Keratinocyte (primary cell): ENCODE results near the gene RASEF. TPM values are rescaled to one million over a fixed set of nuclear protein-coding genes. Genes with fewer than 3 reads are reported as not detected.
"Not testable (repeated sequence)": the region's sequence is repeated elsewhere in the genome, so short reads cannot be mapped to it uniquely, and the experiment has no call there.

Experiments used
- DNase-seq: peaks from one replicate; pipeline ENCODE4 v3.0.0-alpha.2; 2011; ENCODE audit warnings: low read depth, missing footprints, low spot score
- FAIRE-seq: peaks from 2 replicates; lab custom pipeline; 2011; peaks lifted over from hg19 to GRCh38; lab: Jason Lieb, UNC
- H2AFZ ChIP-seq: 2 replicates; pipeline ENCODE4 v1.6.0; 2012; ENCODE audit warnings: low read length, control low read depth, inconsistent platforms; ENCODE audit not compliant: control insufficient read depth
- H3K27ac ChIP-seq: 2 replicates; pipeline ENCODE4 v1.5.1; 2011; ENCODE audit warnings: low read length; ENCODE audit not compliant: control insufficient read depth, insufficient read depth
- H3K27me3 ChIP-seq: 3 replicates; pipeline ENCODE4 v1.6.0; 2011; ENCODE audit warnings: low read length; ENCODE audit not compliant: control insufficient read depth, insufficient read depth; ENCODE audit errors: extremely low read depth
- H3K36me3 ChIP-seq, 2 experiments: 2 replicates in 1 of 2; 3 replicates in 1 of 2; pipeline ENCODE4 v1.5.1; 2011; ENCODE audit warnings: low read length in 2 of 2, mild to moderate bottlenecking in 1 of 2; ENCODE audit not compliant: control insufficient read depth in 2 of 2, insufficient read depth in 2 of 2; ENCODE audit errors: extremely low read depth in 1 of 2
- H3K4me1 ChIP-seq: 3 replicates; pipeline ENCODE4 v1.5.1; 2011; ENCODE audit warnings: low read length; ENCODE audit not compliant: control insufficient read depth, insufficient read depth; ENCODE audit errors: extremely low read depth
- H3K4me2 ChIP-seq: 3 replicates; pipeline ENCODE4 v1.6.0; 2011; ENCODE audit warnings: low read depth, low read length; ENCODE audit not compliant: control insufficient read depth, insufficient read depth; ENCODE audit errors: extremely low read depth
- H3K4me3 ChIP-seq, 3 experiments: fragments of 200-600 bp in 1 of 3; sonication (generic) in 1 of 3; 2 replicates in 2 of 3; 3 replicates in 1 of 3; pipeline ENCODE4 v1.5.1; 2011 to 2016; ENCODE audit warnings: low read length in 3 of 3, mild to moderate bottlenecking in 3 of 3, control low read depth in 2 of 3, inconsistent platforms in 1 of 3, low read depth in 1 of 3, mixed read lengths in 1 of 3, mixed run types in 1 of 3, moderate library complexity in 1 of 3; ENCODE audit not compliant: control insufficient read depth in 2 of 3, insufficient read depth in 2 of 3; ENCODE audit errors: extremely low read depth in 1 of 3
- H3K79me2 ChIP-seq: 2 replicates; pipeline ENCODE4 v1.6.0; 2012; ENCODE audit warnings: low read length; ENCODE audit not compliant: control insufficient read depth, insufficient read depth
- H3K9ac ChIP-seq: 3 replicates; pipeline ENCODE4 v1.6.0; 2011; ENCODE audit warnings: low read length; ENCODE audit not compliant: control insufficient read depth, insufficient read depth; ENCODE audit errors: extremely low read depth
- H3K9me1 ChIP-seq: 3 replicates; pipeline ENCODE4 v1.6.0; 2011; ENCODE audit warnings: low read length; ENCODE audit not compliant: control insufficient read depth, insufficient read depth; ENCODE audit errors: extremely low read depth
- H3K9me3 ChIP-seq: 2 replicates; pipeline ENCODE4 v1.5.1; 2012; ENCODE audit warnings: low read depth, low read length; ENCODE audit not compliant: control insufficient read depth
- H4K20me1 ChIP-seq: 3 replicates; pipeline ENCODE4 v1.6.0; 2011; ENCODE audit warnings: low read length; ENCODE audit not compliant: control insufficient read depth, insufficient read depth; ENCODE audit errors: extremely low read depth
- CTCF ChIP-seq, 3 experiments: IDR thresholded peaks in 1 of 3; conservative IDR thresholded peaks in 1 of 3; optimal IDR thresholded peaks in 1 of 3; 2 replicates in 2 of 3; 3 replicates in 1 of 3; pipeline versions ENCODE3 to v1.5.1; 2011; ENCODE audit warnings: low read length in 3 of 3, mild to moderate bottlenecking in 3 of 3, moderate library complexity in 2 of 3, control low read depth in 1 of 3, inconsistent platforms in 1 of 3; ENCODE audit not compliant: insufficient read depth in 2 of 3; ENCODE audit errors: extremely low read depth in 1 of 3
- EZH2 ChIP-seq: IDR thresholded peaks from one replicate; pipeline ENCODE4 v1.6.1; 2012; ENCODE audit warnings: inconsistent platforms, mild to moderate bottlenecking, low read length, moderate library complexity
- dilution Hi-C: fragments of 300-500 bp; cut with MboI; formaldehyde crosslinking; loops from one replicate; pipeline ENCODE4 v1.7.0; 2020; ENCODE audit warnings: low sequenced_read_pairs; ENCODE audit not compliant: extremely low pct_ligation_motif_present
- polyA plus RNA-seq, 5 experiments: library from polyadenylated mRNA; depleted of rRNA in 3 of 5; stranded (reverse) in 3 of 5; stranded (forward) in 1 of 5; unstranded in 1 of 5; fragments of >200 nt; gene quantifications; 1 replicate in 1 of 5; 2 replicates in 3 of 5; 3 replicates in 1 of 5; pipeline versions ENCODE4 v1.2.1 to v1.2.3, GENCODE V29; 2011 to 2012; ENCODE audit warnings: missing spikeins in 2 of 5, low read depth in 1 of 5, low replicate concordance in 1 of 5

The RASEF gene
- polyA plus RNA-seq, 1 donor (not counting 4 experiments of a cell fraction or from before 2014, with no cell fraction given) = 0.28 TPM

- no peak for DNase-seq
- H3K27ac ChIP-seq = no peak overlapping the region
- H3K9ac ChIP-seq = no peak overlapping the region
Measured at GRCh38 chr9:82939451-82939850, 123.5 kb downstream of the RASEF start.

GRCh38 chr9:82938426-82939218 is 124.3 kb downstream of the RASEF start:
- DNase-seq (no peak), FAIRE-seq (no peak)
- H3K27ac ChIP-seq = no peak overlapping the region
- H3K9me3 ChIP-seq = no peaks in the 10 kb centered on the region
- no peak overlapping the region for H3K9ac ChIP-seq
- dilution Hi-C loops = no loop called here
- H3K79me2 ChIP-seq = no peaks in the 10 kb centered on the region
- no peaks in the 10 kb centered on the region for H3K36me3 ChIP-seq
- no peak overlapping the region for H3K4me2 ChIP-seq
- H4K20me1 ChIP-seq = no peaks in the 10 kb centered on the region
- H2AFZ ChIP-seq = no peak overlapping the region
- peaks cover 10% of the 10 kb centered on the region for H3K4me1 ChIP-seq
- no peak overlapping the region for H3K4me3 ChIP-seq
- H3K27me3 ChIP-seq = no peaks in the 10 kb centered on the region
- TF ChIP-seq CTCF (optimal IDR thresholded peaks at IDR 0.05 in 1 of 3, IDR thresholded peaks at IDR 0.05 in 1 of 3, conservative IDR thresholded peaks at IDR 0.05 in 1 of 3; ENCODE audit: extremely low read depth in 1 of 3, insufficient read depth in 2 of 3, low read length in 3 of 3) (no peak), EZH2 (no peak)
- no peaks in the 10 kb centered on the region for H3K9me1 ChIP-seq

More at GRCh38 chr9:82939451-82939850, 123.5 kb downstream of the RASEF start:
- Histone ChIP-seq H3K9me3 (no peaks in the 10 kb centered on the region), H3K36me3 (no peaks in the 10 kb centered on the region), H3K27me3 (no peaks in the 10 kb centered on the region), H2AFZ (no peak overlapping the region), H3K9me1 (no peaks in the 10 kb centered on the region), H3K4me2 (no peak overlapping the region), H4K20me1 (no peaks in the 10 kb centered on the region), H3K4me1 (peaks cover 10% of the 10 kb centered on the region), H3K79me2 (no peaks in the 10 kb centered on the region), H3K4me3 (no peak overlapping the region)
- dilution Hi-C loops = no loop called here
- no peak for FAIRE-seq
- TF ChIP-seq CTCF (optimal IDR thresholded peaks at IDR 0.05 in 1 of 3, IDR thresholded peaks at IDR 0.05 in 1 of 3, conservative IDR thresholded peaks at IDR 0.05 in 1 of 3; ENCODE audit: extremely low read depth in 1 of 3, insufficient read depth in 2 of 3, low read length in 3 of 3) (no peak), EZH2 (no peak)

GRCh38 chr9:82936561-82936960 is 126.4 kb downstream of the RASEF start:
- H3K4me3 ChIP-seq, H3K79me2 ChIP-seq, H2AFZ ChIP-seq, H3K9me3 ChIP-seq, H3K27ac ChIP-seq, H3K36me3 ChIP-seq, dilution Hi-C loops, H3K4me2 ChIP-seq, H4K20me1 ChIP-seq, FAIRE-seq, H3K27me3 ChIP-seq, H3K9ac ChIP-seq, H3K9me1 ChIP-seq, DNase-seq, H3K4me1 ChIP-seq: not testable (repeated sequence)
